ENCODE data around the gene TMEM61.

TMEM61 gene

GRCh38 chr1:54989473-54989872 lies 9.0 kb downstream of the TMEM61 start:
- no peaks in the 10 kb centered on the region for H3K4me1 ChIP-seq (ENCODE audit: low read length)
- peaks cover 1% of the 10 kb centered on the region; the same call in 1 of the 2 replicates for H3K27me3 ChIP-seq (ENCODE audit: low read depth, low read length)
- no peak overlapping the region for H3K27ac ChIP-seq (ENCODE audit: low read length)
- H3K4me2 ChIP-seq (ENCODE audit: low read length) = no peak overlapping the region
- no peak for TF ChIP-seq EZH2phosphoT487 (IDR thresholded peaks at IDR 0.05; ENCODE audit: low read depth)
- TF ChIP-seq, protein P1, sequence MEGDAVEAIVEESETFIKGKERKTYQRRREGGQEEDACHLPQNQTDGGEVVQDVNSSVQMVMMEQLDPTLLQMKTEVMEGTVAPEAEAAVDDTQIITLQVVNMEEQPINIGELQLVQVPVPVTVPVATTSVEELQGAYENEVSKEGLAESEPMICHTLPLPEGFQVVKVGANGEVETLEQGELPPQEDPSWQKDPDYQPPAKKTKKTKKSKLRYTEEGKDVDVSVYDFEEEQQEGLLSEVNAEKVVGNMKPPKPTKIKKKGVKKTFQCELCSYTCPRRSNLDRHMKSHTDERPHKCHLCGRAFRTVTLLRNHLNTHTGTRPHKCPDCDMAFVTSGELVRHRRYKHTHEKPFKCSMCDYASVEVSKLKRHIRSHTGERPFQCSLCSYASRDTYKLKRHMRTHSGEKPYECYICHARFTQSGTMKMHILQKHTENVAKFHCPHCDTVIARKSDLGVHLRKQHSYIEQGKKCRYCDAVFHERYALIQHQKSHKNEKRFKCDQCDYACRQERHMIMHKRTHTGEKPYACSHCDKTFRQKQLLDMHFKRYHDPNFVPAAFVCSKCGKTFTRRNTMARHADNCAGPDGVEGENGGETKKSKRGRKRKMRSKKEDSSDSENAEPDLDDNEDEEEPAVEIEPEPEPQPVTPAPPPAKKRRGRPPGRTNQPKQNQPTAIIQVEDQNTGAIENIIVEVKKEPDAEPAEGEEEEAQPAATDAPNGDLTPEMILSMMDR (IDR thresholded peaks at IDR 0.05; ENCODE audit: low read depth, low read length) = no peak
- H3K79me2 ChIP-seq (ENCODE audit: low read length) = no peaks in the 10 kb centered on the region
- H3K4me3 ChIP-seq (ENCODE audit: low read length) = no peak overlapping the region
- H3K36me3 ChIP-seq (replicated peaks; ENCODE audit: low read depth, low read length) = no peaks in the 10 kb centered on the region
- no peak overlapping the region for H2AFZ ChIP-seq (ENCODE audit: low read depth, low read length)
- H3K9me3 ChIP-seq (ENCODE audit: insufficient read depth, low read length) = no peaks in the 10 kb centered on the region
- H3K9ac ChIP-seq (ENCODE audit: low read length) = no peak overlapping the region
- no peaks in the 10 kb centered on the region for H4K20me1 ChIP-seq (ENCODE audit: insufficient read depth, low read length)

DNA sequence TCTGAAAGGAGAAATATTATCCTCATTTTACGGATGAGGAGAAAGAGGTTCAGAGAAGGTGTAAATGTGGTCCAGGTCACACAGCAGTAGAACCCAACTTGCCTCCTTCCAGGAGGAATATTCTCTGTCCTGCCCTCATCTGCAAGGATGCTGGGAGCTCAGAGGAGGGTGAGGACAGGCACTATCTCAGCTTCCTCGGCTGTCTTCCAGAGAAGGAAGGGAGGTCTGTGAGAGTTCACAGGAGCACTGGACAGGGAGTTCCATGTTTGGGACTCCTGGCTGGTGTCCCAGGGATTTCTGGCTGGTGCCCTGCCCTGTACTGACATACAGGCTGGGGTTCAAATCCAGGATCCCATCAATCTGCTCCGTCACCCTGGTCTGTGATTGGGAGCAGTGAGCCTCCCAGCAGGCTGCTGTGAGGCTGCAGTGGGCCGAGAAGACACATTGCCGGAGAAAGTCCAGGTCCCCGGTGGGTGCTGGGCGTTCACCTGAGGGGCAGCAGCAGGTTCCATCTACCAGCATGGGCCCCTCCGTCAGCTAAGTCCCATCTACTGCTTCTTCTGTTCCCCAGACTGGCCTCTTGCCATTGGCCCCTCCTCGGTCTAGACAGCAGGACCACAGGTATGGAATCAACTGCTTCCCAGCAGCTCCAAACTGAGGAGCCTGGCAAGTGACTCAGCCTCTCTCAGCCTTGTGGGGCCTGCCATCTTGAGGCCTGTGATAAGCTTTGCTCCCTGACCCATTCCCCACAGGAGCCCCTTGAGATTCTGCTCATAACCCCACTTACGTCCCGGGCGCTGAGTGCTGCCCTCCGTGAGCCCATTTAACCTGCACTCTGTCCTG lies 9.8 kb downstream of the TMEM61 start:
- H3K4me3 ChIP-seq (ENCODE audit: low read length) = no peak overlapping the region
- no peaks in the 10 kb centered on the region for H3K4me1 ChIP-seq (ENCODE audit: low read length)
- H3K79me2 ChIP-seq (ENCODE audit: low read length) = no peaks in the 10 kb centered on the region
- H2AFZ ChIP-seq (ENCODE audit: low read depth, low read length) = no peak overlapping the region
- no peak overlapping the region for H3K27ac ChIP-seq (ENCODE audit: low read length)
- H3K36me3 ChIP-seq (replicated peaks; ENCODE audit: low read depth, low read length) = no peaks in the 10 kb centered on the region
- no peak for TF ChIP-seq EZH2phosphoT487 (IDR thresholded peaks at IDR 0.05; ENCODE audit: low read depth)
- TF ChIP-seq, protein P1 (IDR thresholded peaks at IDR 0.05; ENCODE audit: low read depth, low read length) = no peak
- no peak overlapping the region for H3K9ac ChIP-seq (ENCODE audit: low read length)
- no peaks in the 10 kb centered on the region for H3K9me3 ChIP-seq (ENCODE audit: insufficient read depth, low read length)
- peaks cover 5% of the 10 kb centered on the region; the same call in 1 of the 2 replicates for H3K27me3 ChIP-seq (ENCODE audit: low read depth, low read length)
- no peaks in the 10 kb centered on the region for H4K20me1 ChIP-seq (ENCODE audit: insufficient read depth, low read length)
- H3K4me2 ChIP-seq (ENCODE audit: low read length) = no peak overlapping the region

DNA sequence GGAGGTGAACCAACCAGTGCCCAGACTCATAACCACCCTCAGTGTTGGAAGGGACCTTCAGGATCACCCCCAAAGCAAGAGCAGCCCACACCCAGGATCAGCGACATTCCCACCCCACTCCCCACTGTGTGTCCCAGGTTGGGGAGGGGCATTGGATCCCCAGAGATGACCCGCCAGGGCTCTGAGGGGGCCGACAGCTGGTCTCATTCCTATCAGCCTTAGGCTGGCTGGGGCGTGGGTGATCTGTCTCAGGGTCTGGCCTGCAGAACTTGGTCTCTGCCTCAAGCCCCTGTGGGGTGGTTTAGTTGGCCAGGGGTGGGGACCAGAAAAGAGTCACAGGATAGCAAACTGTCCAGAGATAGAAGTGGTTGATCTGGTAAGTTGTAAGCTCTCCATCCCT lies 10.5 kb downstream of the TMEM61 start:
- Histone ChIP-seq H3K36me3 (replicated peaks; ENCODE audit: low read depth, low read length) (no peaks in the 10 kb centered on the region), H3K4me3 (ENCODE audit: low read length) (no peak overlapping the region), H4K20me1 (ENCODE audit: insufficient read depth, low read length) (no peaks in the 10 kb centered on the region), H3K9ac (ENCODE audit: low read length) (no peak overlapping the region), H3K79me2 (ENCODE audit: low read length) (no peaks in the 10 kb centered on the region), H3K4me2 (ENCODE audit: low read length) (no peak overlapping the region), H3K9me3 (ENCODE audit: insufficient read depth, low read length) (no peaks in the 10 kb centered on the region), H3K4me1 (ENCODE audit: low read length) (no peaks in the 10 kb centered on the region), H3K27ac (ENCODE audit: low read length) (no peak overlapping the region), H3K27me3 (ENCODE audit: low read depth, low read length) (peaks cover 12% of the 10 kb centered on the region; the same call in 1 of the 2 replicates), H2AFZ (ENCODE audit: low read depth, low read length) (no peak overlapping the region)
- TF ChIP-seq EZH2phosphoT487 (IDR thresholded peaks at IDR 0.05; ENCODE audit: low read depth) = no peak
- TF ChIP-seq, protein P1 (IDR thresholded peaks at IDR 0.05; ENCODE audit: low read depth, low read length) = no peak

DNA sequence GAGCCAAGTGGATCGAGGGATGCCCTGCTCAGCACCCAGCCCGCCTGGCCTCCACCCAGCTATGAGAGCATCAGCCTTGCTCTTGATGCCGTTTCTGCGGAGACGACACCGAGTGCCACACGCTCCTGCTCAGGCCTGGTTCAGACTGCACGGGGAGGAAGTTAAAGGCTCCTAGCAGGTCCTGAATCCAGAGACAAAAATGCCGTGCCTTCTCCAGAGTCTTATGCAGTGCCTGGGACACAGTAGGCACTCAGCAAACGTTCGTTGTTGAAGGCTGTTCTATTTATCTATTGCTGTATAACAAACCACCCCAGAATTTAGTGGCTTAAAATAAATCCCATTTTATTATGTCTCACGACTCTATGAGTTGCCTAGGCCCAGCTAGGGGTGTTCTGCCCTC lies 11.5 kb downstream of the TMEM61 start:
- TF ChIP-seq, protein P1 (IDR thresholded peaks at IDR 0.05; ENCODE audit: low read depth, low read length) = no peak
- TF ChIP-seq EZH2phosphoT487 (IDR thresholded peaks at IDR 0.05; ENCODE audit: low read depth) = no peak
- Histone ChIP-seq H3K36me3 (replicated peaks; ENCODE audit: low read depth, low read length) (no peaks in the 10 kb centered on the region), H3K79me2 (ENCODE audit: low read length) (no peaks in the 10 kb centered on the region), H3K9me3 (ENCODE audit: insufficient read depth, low read length) (no peaks in the 10 kb centered on the region), H3K27ac (ENCODE audit: low read length) (no peak overlapping the region), H3K9ac (ENCODE audit: low read length) (no peak overlapping the region), H3K27me3 (ENCODE audit: low read depth, low read length) (peaks cover 12% of the 10 kb centered on the region; the same call in 1 of the 2 replicates), H3K4me3 (ENCODE audit: low read length) (no peak overlapping the region), H3K4me2 (ENCODE audit: low read length) (no peak overlapping the region), H3K4me1 (ENCODE audit: low read length) (0 out of 2 replicates have a peak, but pooled peaks cover 3% of the 10 kb centered on the region), H2AFZ (ENCODE audit: low read depth, low read length) (no peak overlapping the region), H4K20me1 (ENCODE audit: insufficient read depth, low read length) (no peaks in the 10 kb centered on the region)

Data from OCI-LY3 (cell line).